HG03575 (cell line): ENCODE results near the gene MYL12B.
"Not testable (repeated sequence)": the region's sequence is repeated elsewhere in the genome, so short reads cannot be mapped to it uniquely, and the experiment has no call there.

ENCODE experiments used
- ATAC-seq: cut with Tn5 transposase; IDR thresholded peaks from one replicate; pipeline ENCODE4 v1.9.1; 2021; ENCODE audit not compliant: unreplicated experiment, insufficient number of reproducible peaks, low FRiP score; ENCODE audit errors: extremely low read depth

Gene MYL12B

DNA sequence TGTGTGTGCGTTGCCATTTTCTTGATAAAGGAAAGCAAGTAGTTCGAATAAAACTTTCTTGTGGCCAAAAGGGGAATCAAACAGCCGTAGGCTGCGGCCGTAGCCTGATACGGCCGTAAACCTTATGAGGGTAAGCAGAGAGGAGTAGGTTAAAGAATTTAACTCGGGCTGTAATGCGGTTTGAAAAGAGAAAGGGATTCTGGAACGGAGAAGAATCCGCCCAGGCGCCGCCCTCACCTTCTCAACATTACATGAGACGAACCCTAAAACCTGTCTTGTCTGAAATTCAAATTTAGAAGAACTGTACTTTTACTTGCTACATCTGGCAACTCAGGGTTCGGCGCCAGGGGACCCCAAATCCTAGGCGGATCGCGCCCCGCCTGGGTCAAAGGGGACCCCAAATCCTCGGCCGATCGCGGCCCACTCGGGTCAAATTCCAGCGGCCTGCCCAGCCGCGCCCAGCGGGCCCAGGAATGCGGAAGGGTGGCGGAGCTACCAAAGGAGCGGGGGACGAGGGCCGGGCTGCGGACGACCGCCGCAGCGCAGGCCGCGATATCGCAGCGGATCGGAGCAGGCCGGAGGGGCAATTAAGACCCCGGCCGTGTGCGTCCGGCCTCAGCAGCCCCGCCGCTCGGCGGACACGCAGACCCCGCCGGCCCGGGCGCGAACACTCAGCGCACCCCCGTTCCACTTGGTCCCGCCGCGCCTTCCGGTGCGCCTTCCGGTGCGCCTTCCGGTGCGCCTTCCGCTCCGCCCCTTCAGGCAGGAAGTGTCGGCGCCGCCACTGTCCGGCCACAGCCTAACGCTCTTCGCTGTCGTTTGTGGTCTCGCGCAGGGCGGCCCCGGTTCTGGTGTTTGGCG is at the start of gene MYL12B:
Gene MYL12B (plus strand): TSS at position 761 of the 861 bp plus-strand sequence. CDS start 10,766 bp downstream, outside the sequence.
- ATAC-seq: peak; percentile 49

DNA sequence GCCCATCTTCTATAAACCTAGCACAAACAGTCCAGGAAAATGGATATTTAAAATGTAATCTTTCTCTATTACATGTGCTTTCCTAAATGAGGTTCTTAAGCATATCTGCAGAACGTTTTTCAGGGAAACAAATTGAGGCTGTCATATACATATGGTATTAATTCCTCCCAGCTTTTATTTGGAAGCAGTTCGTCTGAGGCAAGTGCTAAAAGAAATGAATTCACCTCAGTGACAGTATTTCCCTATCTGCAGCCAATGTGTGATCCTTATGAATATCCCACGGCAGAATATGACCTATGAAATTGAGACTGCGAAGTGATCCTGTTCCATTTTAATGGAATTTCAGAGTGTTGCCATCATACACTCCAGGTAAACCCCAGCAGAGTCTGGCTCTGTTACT is 49.3 kb upstream of the MYL12B start:
- ATAC-seq: no peak

DNA sequence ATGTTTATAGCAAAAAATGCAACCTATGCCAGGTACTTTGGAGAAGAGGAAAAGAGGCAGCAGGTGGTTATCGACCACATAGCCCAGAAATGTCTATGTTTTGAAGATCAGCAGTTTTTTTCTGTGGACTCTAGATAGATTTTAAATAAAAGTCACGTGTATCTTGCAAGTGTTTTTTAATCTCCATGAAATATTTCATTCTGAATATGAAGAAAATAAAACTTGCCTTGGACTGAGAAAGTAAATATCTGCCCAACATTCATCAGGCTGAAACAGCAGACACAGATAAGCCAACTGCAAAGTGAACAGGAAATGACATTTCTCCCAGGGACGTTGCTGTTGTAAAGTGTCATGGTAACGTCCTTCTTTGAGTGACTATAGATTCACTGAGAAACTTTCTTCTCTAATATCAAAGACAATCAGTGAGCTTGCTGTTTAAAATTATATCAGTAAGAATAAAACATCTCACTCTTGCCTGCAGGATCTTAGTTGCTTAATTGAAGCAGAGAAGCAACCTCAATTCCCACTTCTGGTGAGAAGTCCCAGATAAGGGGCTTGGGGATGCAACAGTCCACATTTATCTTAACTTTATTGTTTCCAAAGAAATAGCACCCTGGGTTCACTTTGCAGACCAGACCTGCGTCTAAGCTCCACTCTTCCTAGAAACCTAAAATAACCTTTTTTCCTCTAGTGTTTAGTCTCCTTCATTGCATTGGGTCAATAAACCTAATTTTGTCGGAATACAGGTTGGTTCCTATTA is 48.5 kb upstream of the MYL12B start:
- ATAC-seq: no peak

DNA sequence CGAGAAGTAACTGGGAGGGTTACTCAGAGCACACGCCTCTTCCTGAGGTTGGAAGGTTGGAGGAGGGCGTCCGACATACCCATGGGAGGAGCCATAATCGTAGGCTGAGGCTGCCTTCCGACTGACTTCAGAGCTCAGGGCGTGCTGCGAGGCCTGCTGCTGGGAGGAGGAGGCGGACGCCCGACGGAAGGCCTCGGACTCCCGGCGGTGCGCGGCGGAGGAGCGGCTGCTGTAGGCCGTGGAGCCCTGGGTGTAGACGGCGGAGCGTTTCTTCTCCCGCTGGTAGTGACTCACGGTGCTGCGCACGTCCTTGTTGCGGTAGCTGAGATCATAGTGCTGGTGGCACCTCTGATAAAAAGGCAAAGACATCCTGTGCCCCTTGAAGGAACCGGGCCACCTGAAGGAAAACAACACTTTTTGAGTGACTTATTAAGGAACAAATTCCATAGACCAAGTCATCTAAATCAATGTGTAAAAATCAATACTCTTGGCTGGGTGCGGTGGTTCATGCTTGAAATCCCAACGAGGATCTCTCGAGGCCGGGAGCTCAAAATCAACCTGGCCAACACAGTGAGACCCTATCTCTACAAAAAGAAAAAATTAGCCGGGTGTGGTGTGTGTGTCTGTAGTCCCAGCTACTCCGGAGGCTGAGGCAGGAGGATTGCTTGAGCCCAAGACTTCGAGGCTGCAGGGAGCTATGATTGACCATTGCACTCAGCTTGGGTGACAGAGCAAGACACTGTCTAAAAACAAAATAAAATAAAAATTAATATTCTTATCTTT is 46.9 kb upstream of the MYL12B start:
- no peak for ATAC-seq

DNA sequence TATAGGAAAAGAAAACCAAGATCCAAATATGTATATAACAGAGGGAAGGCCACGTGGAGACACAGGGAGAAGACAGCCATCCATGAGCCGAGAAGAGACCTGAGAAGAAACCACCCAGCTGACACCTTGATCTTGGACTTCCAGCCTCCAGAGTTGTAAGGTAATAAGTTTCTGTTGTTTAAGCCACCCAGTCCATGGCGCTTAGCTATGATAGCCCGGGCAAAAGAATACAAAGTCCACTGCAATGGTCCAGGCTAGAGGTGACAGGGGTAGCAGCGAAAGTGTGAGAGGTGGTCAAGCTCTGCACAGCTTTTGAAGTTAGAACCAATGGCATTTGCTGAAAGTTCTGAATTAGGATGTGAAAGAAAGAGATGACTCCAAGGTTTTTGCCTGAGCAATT is 44.9 kb upstream of the MYL12B start:
- ATAC-seq: no peak

DNA sequence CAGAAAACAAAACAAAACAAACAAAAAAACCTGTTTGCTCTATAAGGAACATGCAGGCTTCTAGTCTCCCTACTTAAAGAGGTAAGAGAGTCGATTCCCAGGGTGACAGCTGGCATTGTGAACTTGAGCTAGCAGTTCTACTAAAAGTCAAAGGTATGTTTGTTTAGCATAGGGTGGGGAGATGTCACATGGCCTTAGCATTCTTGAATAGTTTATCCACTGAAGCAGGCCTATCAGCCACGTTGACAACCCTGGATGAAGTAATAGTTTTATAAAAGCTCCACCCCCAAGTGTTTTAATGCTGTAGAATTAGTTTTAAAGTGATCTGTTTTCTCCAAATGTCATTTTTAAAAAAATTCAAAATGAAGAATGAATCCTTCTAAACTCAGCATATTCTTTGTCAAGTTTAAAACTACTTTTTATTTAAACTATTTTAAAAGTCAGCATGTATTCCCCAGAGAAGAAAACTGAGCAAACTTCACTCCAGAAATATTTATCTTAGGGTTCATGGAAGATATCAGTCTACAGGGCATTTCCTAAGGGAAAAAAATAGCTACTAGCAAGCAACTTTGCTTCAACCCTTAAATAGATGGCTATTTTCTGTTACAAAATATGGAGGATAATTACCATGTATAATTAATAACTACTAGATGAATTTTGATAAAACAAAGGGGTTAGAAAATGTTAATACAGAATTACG is 43.8 kb upstream of the MYL12B start:
- ATAC-seq: no peak

DNA sequence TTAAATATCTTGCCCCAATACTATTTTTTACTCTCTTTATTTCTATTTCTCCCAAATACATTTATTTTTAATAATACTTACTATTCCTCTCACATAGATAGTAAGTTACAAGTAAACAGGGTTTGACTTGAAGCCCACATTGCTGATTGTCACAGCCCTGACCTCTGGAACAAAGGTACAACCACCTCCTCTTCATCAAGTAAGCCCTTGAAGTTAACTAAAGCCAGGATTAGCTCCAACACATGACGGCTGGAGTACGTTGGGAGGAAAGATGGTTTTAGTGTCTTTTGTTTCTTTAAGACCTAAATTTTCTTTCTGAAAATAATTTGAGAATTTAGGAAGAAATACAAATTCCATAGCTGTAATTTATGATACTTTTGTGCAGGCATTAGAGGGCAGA is 43.1 kb upstream of the MYL12B start:
- ATAC-seq: no peak

DNA sequence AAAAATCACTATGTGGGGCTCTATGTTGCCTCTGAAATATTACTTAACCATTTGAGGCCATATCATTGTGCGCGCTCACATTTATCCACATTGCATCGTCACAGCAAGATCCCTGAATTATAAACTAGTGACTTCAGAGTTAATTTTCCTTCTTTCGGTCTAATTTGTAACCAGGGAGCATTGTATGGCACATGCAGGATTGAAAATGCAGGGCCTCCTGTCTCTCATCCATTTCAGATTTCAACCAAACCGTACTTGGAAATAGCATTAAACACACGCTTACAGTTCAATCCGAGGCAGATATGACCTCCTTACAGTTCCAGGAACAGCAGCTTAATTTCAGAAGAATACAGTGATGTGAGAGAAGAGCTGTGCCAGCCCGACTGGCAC is 42.7 kb upstream of the MYL12B start:
- no peak for ATAC-seq

DNA sequence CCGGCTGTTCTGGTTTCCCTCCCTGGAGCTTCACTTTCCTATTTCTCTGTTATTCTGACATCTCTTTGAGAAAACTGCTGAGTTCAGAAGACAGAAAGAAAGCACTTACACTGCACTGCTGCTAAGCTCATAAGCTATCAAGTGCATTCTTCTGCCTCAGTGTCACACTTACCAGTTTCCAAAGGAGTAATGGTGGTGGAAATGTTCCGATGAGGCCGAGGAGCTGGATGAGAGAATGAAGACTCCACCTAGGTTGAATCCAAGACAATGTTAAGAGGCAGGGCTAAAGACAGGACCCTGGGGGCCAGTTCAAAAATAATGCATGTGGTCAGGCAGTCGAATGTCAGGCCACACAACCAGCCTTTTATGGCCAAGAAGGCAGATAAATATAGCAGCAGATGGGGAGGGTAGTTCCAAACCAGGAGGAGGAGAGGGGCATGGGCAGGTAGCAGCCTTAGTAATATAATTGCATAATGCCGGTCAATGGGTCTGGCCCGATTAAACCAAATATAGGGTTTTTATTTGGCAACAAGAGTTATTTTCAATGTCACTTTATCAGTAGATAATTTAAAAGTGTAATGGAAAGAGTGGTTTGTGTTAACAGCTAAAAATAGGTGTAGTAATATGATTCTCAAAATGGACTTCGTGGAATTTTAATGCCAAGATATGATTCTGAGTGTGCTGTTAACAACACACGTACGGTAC is 42.1 kb upstream of the MYL12B start, which contains the start of gene MYOM1:
Gene MYOM1 (minus strand): TSS at position 338 of the 705 bp plus-strand sequence. CDS start 4,745 bp downstream, outside the sequence.
- ATAC-seq: no peak

DNA sequence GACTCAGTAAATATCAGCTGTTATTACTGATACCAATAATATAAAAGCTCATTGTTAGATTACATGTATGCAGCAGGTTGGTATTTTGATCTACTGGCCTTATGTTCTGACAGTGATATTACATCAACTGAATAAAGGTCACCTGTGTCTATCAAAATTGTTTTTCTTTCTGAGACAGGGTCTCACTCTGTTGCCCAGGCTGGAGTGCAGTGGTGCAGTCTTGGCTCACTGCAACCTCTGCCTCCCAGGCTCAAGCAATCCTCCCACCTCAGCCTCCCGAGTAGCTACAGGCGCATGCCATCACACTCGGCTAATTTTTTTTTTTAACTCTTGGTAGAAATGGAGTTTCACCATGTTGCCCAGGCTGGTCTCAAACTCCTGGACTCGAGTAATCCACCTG is 41.1 kb upstream of the MYL12B start:
- not testable (repeated sequence) for ATAC-seq

DNA sequence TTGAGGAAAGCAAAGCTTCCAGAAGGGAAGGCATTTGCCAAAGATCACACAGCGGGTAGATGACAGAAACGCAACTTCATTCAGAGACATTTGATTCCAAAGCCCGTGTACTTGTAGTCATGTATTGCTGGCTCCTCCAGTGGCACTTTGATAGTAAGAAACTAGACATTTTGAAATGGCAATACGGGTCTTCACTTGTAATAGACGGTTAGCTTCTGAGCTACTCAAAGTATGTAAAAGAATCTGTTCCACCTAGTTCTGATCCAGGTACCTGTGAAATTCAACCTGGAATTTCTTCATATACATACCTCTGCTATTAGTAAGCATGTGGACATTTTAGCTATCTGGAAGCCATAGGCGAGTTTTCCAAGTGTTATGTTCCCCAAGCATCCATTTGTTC is 40.4 kb upstream of the MYL12B start:
- ATAC-seq: no peak

DNA sequence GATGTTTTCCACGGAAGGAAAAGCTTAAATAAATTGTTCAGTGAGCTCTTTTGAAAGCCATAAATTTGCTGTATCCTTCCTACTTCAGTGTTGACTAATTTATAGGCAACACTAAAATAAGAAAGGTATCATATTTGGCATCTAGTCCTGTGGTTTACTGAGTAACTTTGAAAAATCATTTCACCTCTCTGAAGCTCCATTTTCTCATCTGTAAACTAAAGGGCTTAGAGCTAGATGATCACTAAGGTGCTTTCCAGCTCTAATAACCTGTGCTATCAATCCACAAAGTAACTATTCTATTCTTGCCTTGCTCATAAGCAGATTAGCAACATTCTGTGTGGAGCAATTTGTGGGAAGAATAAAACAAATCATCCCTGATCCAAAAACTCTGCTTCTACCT is 38.6 kb upstream of the MYL12B start:
- ATAC-seq: no peak

DNA sequence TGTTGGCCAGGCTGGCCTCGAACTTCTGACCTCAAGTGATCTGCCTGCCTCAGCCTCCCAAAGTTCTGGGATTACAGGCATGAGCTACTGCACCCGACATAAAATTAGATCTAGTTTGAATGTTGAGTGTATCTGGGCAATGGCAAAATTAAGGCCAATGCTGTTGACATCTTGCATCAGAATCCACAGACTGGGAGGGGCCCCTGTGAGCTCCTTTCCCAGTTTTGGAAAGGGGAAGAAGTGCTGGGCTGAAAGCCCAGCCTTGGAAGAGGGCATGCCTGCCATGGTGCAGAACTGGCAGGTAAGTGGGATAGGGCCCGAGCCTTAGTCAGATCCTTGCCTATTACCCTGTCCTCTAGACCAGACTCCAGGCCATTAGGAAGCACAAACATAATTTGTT is 37.7 kb upstream of the MYL12B start:
- ATAC-seq: no peak

DNA sequence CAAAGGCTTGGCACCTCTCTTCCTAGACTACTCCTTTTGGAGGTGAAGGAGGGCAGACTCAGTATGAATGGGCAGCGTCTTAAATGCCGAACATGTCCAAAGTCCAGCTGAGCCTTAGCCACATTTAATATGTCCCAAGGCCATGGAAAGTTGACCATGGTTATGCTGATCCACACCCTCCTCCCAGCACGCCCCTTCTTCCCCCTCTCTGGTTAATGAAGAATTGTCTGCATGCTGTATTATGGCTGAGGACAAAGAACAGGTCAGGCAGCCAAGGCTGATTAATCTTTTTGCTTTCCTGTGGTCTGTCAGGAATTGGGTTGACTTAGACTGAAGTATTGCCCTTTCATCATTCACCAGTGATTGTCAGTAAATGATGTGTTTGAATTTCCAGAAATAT is 36.3 kb upstream of the MYL12B start:
- ATAC-seq: no peak

DNA sequence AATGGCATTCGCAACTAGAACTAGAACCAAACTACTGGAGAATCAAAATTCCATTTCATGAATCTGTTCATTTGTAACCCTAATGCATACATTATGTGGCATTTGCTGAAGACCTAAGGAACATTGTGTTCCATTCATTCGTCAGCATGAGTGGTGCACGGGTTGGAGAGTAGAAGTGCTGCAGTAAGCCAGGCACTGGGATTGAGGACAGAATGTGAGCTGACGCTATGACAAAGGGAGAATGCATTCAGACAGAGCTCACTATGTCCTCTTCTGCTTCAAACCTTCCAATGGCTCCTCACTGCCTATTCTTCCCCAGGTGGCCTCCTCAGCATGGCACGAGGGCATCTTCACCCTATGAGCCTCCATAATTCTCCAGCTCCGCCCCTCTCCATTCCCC is 35.9 kb upstream of the MYL12B start:
- ATAC-seq: no peak

DNA sequence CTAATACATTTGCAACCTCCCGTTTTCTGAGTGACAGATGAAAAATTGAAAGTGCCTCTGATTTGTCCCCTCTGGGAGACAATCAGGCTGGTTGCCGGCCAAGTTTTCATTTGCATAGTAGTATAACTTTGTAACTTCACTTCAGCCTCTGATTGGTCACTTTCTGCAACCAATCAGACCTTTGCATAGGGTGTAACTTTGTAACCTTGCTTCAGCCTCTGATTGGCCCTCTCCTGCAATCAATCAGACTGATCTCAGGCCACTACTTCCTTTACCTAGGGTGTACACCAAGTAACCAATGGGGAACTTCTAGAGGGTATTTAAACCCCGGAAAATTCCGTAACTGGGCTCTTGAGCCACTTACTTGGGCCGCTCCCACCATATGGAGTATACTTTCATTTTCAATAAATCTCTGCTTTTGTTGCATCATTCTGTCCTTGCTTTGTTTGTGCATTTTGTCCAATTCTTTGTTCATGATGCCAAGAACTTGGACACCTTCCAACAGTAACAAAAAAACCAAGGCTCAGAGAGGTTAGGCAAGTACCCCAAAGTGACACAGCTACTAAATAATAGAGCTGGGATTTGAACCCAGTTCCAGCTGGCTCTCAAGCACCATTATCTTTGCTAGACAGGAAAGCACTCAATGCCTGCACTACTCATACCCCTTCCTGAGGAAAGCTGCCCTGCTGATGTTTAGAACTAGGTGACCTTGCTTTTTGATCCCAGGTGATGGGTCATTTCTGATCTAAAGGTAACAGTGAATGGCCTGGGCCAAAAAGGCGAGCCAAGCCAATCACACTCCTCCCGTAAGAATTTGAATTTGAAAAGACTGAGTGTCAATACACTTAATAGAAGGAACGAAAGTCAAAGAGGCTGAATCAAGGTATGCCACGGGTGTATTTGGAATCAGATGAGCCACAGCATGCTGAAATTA is 31.3 kb upstream of the MYL12B start:
- ATAC-seq: no peak

DNA sequence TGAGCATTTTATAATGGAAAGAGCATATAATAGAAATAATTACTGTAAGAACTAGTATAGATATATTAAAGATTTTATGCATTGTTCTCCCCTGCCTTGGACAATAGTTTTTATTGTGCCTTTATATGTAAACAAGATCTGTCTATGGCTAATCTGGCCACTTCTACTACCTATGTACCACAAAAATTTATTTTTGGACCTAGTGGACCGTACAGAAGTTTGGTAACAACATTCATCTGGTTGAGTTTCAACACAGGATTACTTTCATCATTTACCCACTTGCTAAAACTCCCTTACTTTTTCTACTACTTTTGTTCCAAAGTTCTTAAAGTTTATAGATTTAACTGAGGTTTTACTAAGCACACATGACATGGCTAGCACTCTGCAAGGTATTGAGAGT is 28.9 kb upstream of the MYL12B start:
- no peak for ATAC-seq
